Measurements from ENCODE around the gene SPACA4.

Gene SPACA4

DNA sequence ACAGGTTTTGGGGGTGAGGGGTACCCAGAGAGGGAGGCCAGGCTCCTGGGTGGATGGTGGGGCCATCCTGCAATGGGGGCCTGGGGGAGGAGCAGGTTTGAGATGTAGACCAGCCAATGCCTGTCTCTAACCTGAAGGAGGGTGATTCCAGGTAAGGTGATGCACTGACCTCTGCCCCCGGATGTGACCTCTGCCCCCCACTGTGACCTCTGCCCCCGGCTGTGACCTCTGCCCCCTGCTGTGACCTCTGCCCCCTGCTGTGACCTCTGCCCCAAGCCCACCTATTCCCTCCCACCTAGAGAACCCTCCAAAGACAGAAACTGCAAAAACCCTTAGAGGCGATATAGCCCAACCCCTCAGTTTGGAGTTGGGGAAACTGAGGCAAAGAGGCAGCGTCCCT is 10.3 kb upstream of the SPACA4 start:
- Histone ChIP-seq H3K4me1 (ENCODE audit: insufficient read depth, poor library complexity, severe bottlenecking) (no peaks in the 10 kb centered on the region), H3K36me3 (ENCODE audit: low read depth) (no peaks in the 10 kb centered on the region), H3K4me3 (ENCODE audit: severe bottlenecking) (no peak overlapping the region), H3K9me3 (ENCODE audit: severe bottlenecking) (no peaks in the 10 kb centered on the region), H3K27ac (ENCODE audit: poor library complexity, severe bottlenecking) (no peak overlapping the region), H3K27me3 (ENCODE audit: insufficient read depth, poor library complexity, severe bottlenecking) (no peaks in the 10 kb centered on the region)
- no peak for DNase-seq (ENCODE audit: low spot score)
- no peak for ATAC-seq (ENCODE audit: low read depth)
- TF ChIP-seq, protein P1, sequence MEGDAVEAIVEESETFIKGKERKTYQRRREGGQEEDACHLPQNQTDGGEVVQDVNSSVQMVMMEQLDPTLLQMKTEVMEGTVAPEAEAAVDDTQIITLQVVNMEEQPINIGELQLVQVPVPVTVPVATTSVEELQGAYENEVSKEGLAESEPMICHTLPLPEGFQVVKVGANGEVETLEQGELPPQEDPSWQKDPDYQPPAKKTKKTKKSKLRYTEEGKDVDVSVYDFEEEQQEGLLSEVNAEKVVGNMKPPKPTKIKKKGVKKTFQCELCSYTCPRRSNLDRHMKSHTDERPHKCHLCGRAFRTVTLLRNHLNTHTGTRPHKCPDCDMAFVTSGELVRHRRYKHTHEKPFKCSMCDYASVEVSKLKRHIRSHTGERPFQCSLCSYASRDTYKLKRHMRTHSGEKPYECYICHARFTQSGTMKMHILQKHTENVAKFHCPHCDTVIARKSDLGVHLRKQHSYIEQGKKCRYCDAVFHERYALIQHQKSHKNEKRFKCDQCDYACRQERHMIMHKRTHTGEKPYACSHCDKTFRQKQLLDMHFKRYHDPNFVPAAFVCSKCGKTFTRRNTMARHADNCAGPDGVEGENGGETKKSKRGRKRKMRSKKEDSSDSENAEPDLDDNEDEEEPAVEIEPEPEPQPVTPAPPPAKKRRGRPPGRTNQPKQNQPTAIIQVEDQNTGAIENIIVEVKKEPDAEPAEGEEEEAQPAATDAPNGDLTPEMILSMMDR (IDR thresholded peaks at IDR 0.05; ENCODE audit: poor library complexity, severe bottlenecking), result no peak

DNA sequence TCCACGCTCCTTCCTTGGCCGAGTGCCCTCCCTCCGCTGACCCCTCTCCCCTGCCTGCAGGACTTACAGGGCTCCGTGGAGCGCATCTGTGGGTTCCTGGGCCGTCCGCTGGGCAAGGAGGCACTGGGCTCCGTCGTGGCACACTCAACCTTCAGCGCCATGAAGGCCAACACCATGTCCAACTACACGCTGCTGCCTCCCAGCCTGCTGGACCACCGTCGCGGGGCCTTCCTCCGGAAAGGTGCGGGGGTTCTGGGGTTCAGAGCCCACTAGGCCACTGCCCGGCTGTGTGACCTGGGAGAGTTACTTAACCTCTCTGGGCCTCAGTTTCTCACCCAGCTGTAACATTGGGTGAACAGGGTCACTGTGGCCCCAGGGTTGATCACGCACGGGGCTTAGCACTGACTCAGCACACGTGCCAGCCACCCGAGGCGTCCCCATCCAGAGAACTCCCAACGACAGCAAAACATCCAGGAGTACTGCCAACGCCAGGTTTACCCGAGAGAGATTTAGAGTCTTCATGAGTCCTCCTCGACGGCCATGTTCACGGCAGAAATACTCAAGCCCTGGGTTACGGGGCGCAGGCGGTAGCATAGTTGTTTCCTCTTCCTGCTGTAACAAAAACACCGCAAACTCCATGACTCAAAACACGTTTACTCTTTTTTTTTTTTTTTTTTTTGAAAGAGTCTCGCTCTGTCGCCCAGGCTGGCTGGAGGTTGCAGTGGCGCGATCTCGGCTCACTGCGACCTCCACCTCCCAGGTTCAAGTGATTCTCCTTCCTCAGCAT is 9.7 kb upstream of the SPACA4 start:
- no peak overlapping the region for H3K27ac ChIP-seq (ENCODE audit: poor library complexity, severe bottlenecking)
- no peaks in the 10 kb centered on the region for H3K27me3 ChIP-seq (ENCODE audit: insufficient read depth, poor library complexity, severe bottlenecking)
- no peaks in the 10 kb centered on the region for H3K4me1 ChIP-seq (ENCODE audit: insufficient read depth, poor library complexity, severe bottlenecking)
- ATAC-seq (ENCODE audit: low read depth), result no peak
- H3K9me3 ChIP-seq (ENCODE audit: severe bottlenecking), result no peaks in the 10 kb centered on the region
- H3K36me3 ChIP-seq (ENCODE audit: low read depth), result no peaks in the 10 kb centered on the region
- no peak for DNase-seq (ENCODE audit: low spot score)
- H3K4me3 ChIP-seq (ENCODE audit: severe bottlenecking), result no peak overlapping the region
- TF ChIP-seq, protein P1 (IDR thresholded peaks at IDR 0.05; ENCODE audit: poor library complexity, severe bottlenecking), result no peak

DNA sequence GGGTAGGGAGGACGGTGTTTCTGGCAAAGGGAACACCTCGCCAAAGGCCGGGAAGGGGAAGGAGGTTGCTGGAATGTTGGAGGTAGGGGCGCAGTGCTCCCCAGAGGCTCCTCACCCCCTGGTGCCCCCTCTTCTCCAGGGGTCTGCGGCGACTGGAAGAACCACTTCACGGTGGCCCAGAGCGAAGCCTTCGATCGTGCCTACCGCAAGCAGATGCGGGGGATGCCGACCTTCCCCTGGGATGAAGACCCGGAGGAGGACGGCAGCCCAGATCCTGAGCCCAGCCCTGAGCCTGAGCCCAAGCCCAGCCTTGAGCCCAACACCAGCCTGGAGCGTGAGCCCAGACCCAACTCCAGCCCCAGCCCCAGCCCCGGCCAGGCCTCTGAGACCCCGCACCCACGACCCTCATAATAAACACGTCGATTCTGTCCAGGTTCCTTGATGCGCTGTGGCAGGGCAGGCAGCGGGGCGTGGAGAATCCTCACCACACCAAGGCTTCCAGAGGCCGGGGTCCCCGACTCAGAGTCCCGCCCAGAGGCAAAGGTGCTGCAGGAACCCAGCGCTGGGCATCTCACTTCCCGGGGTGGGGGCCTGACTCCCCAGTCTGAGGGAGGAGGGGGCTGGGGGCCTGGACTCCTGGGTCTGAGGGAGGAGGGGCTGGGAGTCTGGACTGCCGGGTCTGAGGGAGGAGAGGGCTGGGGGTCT is 7.4 kb upstream of the SPACA4 start:
- no peaks in the 10 kb centered on the region for H3K4me1 ChIP-seq (ENCODE audit: insufficient read depth, poor library complexity, severe bottlenecking)
- H3K36me3 ChIP-seq (ENCODE audit: low read depth), result no peaks in the 10 kb centered on the region
- no peaks in the 10 kb centered on the region for H3K9me3 ChIP-seq (ENCODE audit: severe bottlenecking)
- no peak overlapping the region for H3K4me3 ChIP-seq (ENCODE audit: severe bottlenecking)
- ATAC-seq (ENCODE audit: low read depth), result no peak
- TF ChIP-seq, protein P1 (IDR thresholded peaks at IDR 0.05; ENCODE audit: poor library complexity, severe bottlenecking), result no peak
- no peaks in the 10 kb centered on the region for H3K27me3 ChIP-seq (ENCODE audit: insufficient read depth, poor library complexity, severe bottlenecking)
- H3K27ac ChIP-seq (ENCODE audit: poor library complexity, severe bottlenecking), result no peak overlapping the region
- DNase-seq (ENCODE audit: low spot score), result no peak

DNA sequence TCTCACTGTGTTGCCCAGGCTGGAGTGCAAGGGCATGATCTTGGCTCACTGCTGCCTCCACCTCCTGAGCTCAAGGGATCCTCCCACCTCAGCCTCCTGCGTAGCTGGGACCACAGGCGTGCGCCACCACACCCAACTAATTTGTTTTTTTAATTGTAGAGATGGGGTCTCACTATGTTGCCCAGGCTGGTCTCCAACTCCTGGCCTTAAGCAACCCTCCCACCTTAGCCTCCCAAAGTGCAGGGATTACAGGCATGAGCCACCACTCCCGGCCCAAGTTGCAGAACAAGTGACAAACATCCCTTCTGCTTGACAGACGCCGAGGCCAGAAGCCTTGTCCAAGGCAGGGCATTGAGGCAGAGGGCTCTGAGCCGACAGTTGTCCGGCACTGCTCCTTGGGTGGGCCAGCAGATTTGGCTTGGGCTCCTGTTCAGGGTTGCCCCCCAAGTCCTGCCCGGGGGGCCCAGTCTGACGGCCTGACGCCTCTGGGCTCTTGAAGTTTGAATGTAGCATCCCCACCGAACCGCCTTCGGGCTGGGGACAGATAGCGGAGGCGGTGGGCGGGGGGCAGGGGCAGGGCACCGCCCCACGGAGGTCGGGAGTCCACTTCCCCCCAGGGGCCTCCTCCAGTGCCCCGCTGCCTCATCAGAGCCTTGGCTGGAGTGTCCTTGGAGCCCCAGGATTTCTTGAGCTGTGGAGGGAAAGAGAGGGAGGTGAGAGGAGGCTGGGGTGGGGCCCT is 5.7 kb upstream of the SPACA4 start:
- H3K9me3 ChIP-seq (ENCODE audit: severe bottlenecking), result no peaks in the 10 kb centered on the region
- H3K36me3 ChIP-seq (ENCODE audit: low read depth), result no peaks in the 10 kb centered on the region
- TF ChIP-seq, protein P1 (IDR thresholded peaks at IDR 0.05; ENCODE audit: poor library complexity, severe bottlenecking), result no peak
- ATAC-seq (ENCODE audit: low read depth), result no peak
- H3K4me1 ChIP-seq (ENCODE audit: insufficient read depth, poor library complexity, severe bottlenecking), result no peaks in the 10 kb centered on the region
- no peak overlapping the region for H3K4me3 ChIP-seq (ENCODE audit: severe bottlenecking)
- DNase-seq (ENCODE audit: low spot score), result no peak
- H3K27me3 ChIP-seq (ENCODE audit: insufficient read depth, poor library complexity, severe bottlenecking), result no peaks in the 10 kb centered on the region
- H3K27ac ChIP-seq (ENCODE audit: poor library complexity, severe bottlenecking), result no peak overlapping the region
